22Rv1 (cell line): ENCODE data around the gene KRIT1.

ENCODE experiments used
- H3K27ac ChIP-seq: fragments of 450-650 bp; 2 replicates; pipeline ENCODE4 v1.5.1; 2017
- CTCF ChIP-seq: fragments of 450-650 bp; IDR thresholded peaks from 2 replicates; pipeline ENCODE4 v1.5.1; 2017; ENCODE audit warnings: mild to moderate bottlenecking
- ZFX ChIP-seq: fragments of 450-650 bp; IDR thresholded peaks from 2 replicates; pipeline ENCODE4 v1.6.1; 2017; ENCODE audit warnings: antibody characterized with exemption, borderline replicate concordance

The KRIT1 gene

GRCh38 chr7:92245487-92246359 is at the start of gene KRIT1, which contains the start of gene ANKIB1:
KRIT1 (minus strand) TSS chr7:92245914; CDS start chr7:92242135, 3,779 bp downstream.
ANKIB1 (plus strand) TSS chr7:92245974; CDS start chr7:92294979, 49,005 bp downstream.
- no peak for TF ChIP-seq CTCF
- TF ChIP-seq ZFX, result no peak
- H3K27ac ChIP-seq, result peak within 1 kb of the TSS; percentile 92

GRCh38 chr7:92295391-92295790 is 49.7 kb upstream of the KRIT1 start:
- no peak for TF ChIP-seq CTCF
- no peak for TF ChIP-seq ZFX
- no peak overlapping the region for H3K27ac ChIP-seq

- TF ChIP-seq ZFX, result no peak
- no peak for TF ChIP-seq CTCF
- no peak overlapping the region for H3K27ac ChIP-seq
These were observed 48.3 kb upstream of the KRIT1 start for GRCh38 chr7:92293896-92294590.

- no peak for TF ChIP-seq ZFX
- no peak for TF ChIP-seq CTCF
- H3K27ac ChIP-seq, result no peak overlapping the region
These were observed 47.3 kb upstream of the KRIT1 start for GRCh38 chr7:92292981-92293380.

- no peak overlapping the region for H3K27ac ChIP-seq
- TF ChIP-seq CTCF, result no peak
- TF ChIP-seq ZFX, result no peak
These were observed 43.6 kb upstream of the KRIT1 start for GRCh38 chr7:92289321-92289720.

- no peak overlapping the region for H3K27ac ChIP-seq
- no peak for TF ChIP-seq ZFX
- TF ChIP-seq CTCF, result no peak
These were observed 37.2 kb upstream of the KRIT1 start for GRCh38 chr7:92282930-92283329.
